C4-2B (cell line): Measurements from ENCODE around the gene RCC1.

Experiments
- CTCF ChIP-seq: fragments of 450-650 bp; conservative IDR thresholded peaks from 2 replicates; pipeline ENCODE4 v1.5.1; 2017; ENCODE audit warnings: mild to moderate bottlenecking
- ZFX ChIP-seq: fragments of 450-650 bp; IDR thresholded peaks from 2 replicates; pipeline ENCODE4 v1.6.1; 2017

- TF ChIP-seq CTCF (no peak), ZFX (no peak)
These were observed 76.4 kb downstream of the RCC1 start for GRCh38 chr1:28582248-28582615.
